ENCODE results near the gene CDH23. TPM values are rescaled to one million over a fixed set of nuclear protein-coding genes. Genes with fewer than 3 reads are reported as not detected.

The CDH23 gene
- total and polyA plus RNA-seq, 5 donors: 2.4 to 6.3 (median 5.2) TPM

GRCh38 chr10:71621231-71622153 lies 224.8 kb downstream of the CDH23 start:
- peak overlapping the region; percentile 13 for H3K27ac ChIP-seq (ENCODE audit: low read length)
- intact Hi-C loops (cut with DNase I): no loop called here
- ATAC-seq (peak; percentile 75), DNase-seq (peak in 2 of 3 donors; percentile 58 to 78)
- H3K9me3 ChIP-seq (ENCODE audit: control insufficient read depth, low read length): no peaks in the 10 kb centered on the region
- no peak overlapping the region for H3K4me3 ChIP-seq (ENCODE audit: low read length)
- H3K4me1 ChIP-seq (ENCODE audit: control insufficient read depth, insufficient read depth, low read length): peaks cover 16% of the 10 kb centered on the region
- 53% methylated on average over 12 of the region's 12 CpGs for WGBS
- no peaks in the 10 kb centered on the region for H3K27me3 ChIP-seq (ENCODE audit: control insufficient read depth, insufficient read depth)

GRCh38 chr10:71622154-71622526 lies 225.4 kb downstream of the CDH23 start:
- Histone ChIP-seq H3K27me3 (ENCODE audit: control insufficient read depth, insufficient read depth) (no peaks in the 10 kb centered on the region), H3K4me1 (ENCODE audit: control insufficient read depth, insufficient read depth, low read length) (peaks cover 16% of the 10 kb centered on the region), H3K4me3 (ENCODE audit: low read length) (no peak overlapping the region), H3K27ac (ENCODE audit: low read length) (no peak overlapping the region), H3K9me3 (ENCODE audit: control insufficient read depth, low read length) (no peaks in the 10 kb centered on the region)
- intact Hi-C loops (cut with DNase I): no loop called here
- ATAC-seq (peak; percentile 24 to 28), DNase-seq (no peak)
- WGBS: 67% methylated on average over 10 of the region's 10 CpGs

DNA sequence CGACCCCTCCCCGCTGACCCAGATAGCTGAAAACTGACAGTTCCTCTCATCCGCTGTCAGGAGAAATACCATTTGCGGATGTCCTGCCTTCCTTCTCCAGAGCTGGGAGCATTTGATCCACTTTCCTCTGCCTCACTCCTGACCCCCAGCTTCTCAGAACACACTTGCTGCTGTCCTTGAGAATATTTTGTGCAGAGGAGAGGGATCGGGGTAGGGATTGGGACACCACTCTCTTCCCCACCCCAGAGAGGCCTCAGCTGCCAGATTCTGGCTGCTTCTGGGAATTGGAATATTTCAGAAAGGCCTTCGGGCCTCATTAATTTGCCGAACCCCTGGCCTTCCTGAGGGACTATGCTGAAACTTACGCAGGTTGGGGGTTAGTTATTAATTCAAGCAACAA lies 225.9 kb downstream of the CDH23 start:
- 76% methylated on average over 8 of the region's 8 CpGs for WGBS
- intact Hi-C loops (cut with DNase I): no loop called here
- Histone ChIP-seq H3K4me3 (ENCODE audit: low read length) (no peak overlapping the region), H3K27me3 (ENCODE audit: control insufficient read depth, insufficient read depth) (no peaks in the 10 kb centered on the region), H3K9me3 (ENCODE audit: control insufficient read depth, low read length) (no peaks in the 10 kb centered on the region), H3K27ac (ENCODE audit: low read length) (no peak overlapping the region), H3K4me1 (ENCODE audit: control insufficient read depth, insufficient read depth, low read length) (peaks cover 16% of the 10 kb centered on the region)
- DNase-seq: no peak
- ATAC-seq: no peak

DNA sequence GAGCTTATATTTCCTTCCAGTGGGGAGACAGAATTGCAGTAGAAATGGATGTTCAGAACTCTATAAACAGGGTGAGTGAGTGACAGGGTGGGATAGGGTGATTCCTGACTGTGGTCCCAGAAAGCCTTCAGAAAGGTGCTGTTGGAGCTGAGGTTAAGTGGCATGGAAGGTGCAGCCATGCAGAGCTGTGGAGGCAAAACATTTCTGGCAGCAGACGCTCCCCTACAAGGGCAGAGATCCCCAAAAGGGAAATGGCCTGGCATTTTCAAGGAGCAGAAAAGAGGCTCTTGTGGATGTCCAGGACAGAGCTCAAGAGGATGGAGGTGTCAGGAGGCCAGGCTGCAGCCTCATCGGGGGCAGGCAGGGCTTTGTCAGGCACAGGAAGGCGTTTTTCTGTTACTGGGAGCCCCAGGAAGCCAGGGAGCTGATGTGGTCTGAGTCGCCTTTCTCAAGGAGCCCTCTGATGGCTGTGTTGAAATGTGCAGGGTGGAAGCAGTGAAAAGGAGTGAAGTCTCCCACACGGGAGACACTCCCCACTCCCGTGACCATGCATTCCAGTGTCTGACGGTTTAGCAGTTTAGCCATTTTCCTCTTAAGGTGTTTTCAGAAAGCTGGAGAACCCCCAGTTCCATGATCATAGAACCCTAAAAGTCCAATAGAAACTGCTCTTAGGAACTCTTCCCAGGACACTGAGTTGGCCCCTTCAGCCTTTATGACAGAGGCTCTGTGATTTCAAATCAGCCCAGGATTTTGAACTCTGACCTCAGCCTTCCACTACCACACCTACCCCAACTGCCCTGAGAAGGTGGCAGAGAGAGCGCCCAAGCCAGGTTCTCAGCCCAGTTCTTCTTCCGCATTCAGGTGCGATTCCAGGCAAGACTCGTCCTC lies 226.6 kb downstream of the CDH23 start:
- Histone ChIP-seq H3K4me3 (ENCODE audit: low read length) (no peak overlapping the region), H3K27me3 (ENCODE audit: control insufficient read depth, insufficient read depth) (no peaks in the 10 kb centered on the region), H3K27ac (ENCODE audit: low read length) (no peak overlapping the region), H3K9me3 (ENCODE audit: control insufficient read depth, low read length) (no peaks in the 10 kb centered on the region), H3K4me1 (ENCODE audit: control insufficient read depth, insufficient read depth, low read length) (peaks cover 16% of the 10 kb centered on the region)
- ATAC-seq: peak; percentile 42 to 63
- WGBS: 61% methylated on average over 11 of the region's 11 CpGs
- intact Hi-C loops (cut with DNase I): no loop called here
- DNase-seq: no peak

DNA sequence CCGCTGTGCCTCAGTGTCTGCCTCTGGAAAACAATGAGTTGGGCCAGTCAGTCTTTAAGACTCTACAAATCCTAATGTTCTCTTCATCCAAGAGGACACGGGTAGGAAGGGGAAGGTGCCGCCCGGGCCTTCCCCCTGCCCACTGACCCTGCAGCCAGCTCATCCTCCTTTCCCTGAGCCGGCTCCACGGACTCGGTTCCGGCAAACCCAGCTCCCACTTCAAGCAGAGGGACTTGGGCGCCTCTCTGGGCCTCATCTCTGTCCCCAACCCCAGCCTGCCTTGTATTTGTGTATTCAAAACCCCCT lies 227.2 kb downstream of the CDH23 start:
- WGBS: 90% methylated on average over 9 of the region's 9 CpGs
- intact Hi-C loops (cut with DNase I): no loop called here
- DNase-seq: no peak
- Histone ChIP-seq H3K27me3 (ENCODE audit: control insufficient read depth, insufficient read depth) (no peaks in the 10 kb centered on the region), H3K4me1 (ENCODE audit: control insufficient read depth, insufficient read depth, low read length) (peaks cover 16% of the 10 kb centered on the region), H3K4me3 (ENCODE audit: low read length) (no peak overlapping the region), H3K9me3 (ENCODE audit: control insufficient read depth, low read length) (no peaks in the 10 kb centered on the region), H3K27ac (ENCODE audit: low read length) (no peak overlapping the region)
- no peak for ATAC-seq

GRCh38 chr10:71625445-71626175 lies 228.9 kb downstream of the CDH23 start:
- intact Hi-C loops (cut with DNase I): no loop called here
- ATAC-seq (no peak), DNase-seq (no peak)
- H3K27me3 ChIP-seq (ENCODE audit: control insufficient read depth, insufficient read depth): no peaks in the 10 kb centered on the region
- no peaks in the 10 kb centered on the region for H3K9me3 ChIP-seq (ENCODE audit: control insufficient read depth, low read length)
- no peak overlapping the region for H3K4me3 ChIP-seq (ENCODE audit: low read length)
- 89% methylated on average over 11 of the region's 11 CpGs for WGBS
- H3K27ac ChIP-seq (ENCODE audit: low read length): no peak overlapping the region
- peaks cover 16% of the 10 kb centered on the region for H3K4me1 ChIP-seq (ENCODE audit: control insufficient read depth, insufficient read depth, low read length)

DNA sequence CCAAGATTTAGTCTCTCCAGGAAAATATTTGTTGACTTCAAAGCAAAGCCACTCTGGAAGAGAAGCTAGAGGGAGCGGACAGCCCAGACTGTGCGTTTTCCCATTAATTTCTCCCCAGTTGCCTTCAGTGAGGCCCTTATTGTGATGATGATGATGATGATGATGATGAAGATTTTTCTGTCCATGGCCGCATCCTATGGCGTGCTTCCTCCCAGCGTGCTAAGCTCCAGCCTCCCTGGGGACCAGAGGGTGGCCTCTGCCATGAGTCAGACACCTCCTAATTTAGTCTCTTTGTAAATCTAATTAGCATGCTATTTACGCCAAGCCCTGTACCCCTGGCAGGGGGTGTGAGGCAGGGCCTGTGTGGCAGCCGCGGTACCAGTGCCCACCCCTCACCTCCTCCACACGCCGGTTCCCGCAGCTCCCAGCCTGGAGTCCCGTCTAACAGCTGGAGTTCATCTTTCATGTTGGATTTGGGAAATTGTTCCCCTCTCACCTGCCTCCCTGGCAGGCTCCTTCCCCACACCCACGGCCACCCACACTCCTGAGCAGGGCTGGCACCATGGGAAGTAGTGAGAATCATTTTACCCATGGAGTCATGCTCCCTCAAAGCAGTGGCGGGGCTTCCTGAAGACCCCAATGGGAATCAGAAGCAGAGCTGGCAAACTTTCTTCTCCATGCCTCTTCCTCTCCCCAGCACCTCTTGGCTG lies 230.7 kb downstream of the CDH23 start:
- 67% methylated on average over 14 of the region's 14 CpGs for WGBS

DNA sequence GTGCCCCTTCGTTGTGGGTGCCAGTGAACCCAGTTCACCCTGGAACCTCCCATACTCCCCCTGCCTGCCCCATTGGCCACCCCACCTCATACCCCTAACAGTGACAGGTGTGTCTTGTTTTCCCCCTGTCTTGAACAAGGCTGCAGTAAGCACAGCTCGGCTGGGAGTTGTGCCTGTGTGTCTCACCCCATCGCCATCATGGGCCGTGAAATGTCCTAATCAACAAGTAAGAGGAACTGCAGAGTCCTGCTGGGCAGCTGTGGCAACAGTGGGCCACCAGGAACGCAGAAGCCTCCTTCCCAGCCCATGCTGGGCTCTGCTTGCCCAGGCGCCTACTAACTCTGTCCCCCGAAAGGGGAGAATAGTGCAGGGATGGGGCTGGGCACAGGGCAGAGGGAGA lies 231.2 kb downstream of the CDH23 start:
- DNase-seq: no peak
- Histone ChIP-seq H3K27ac (ENCODE audit: low read length) (no peak overlapping the region), H3K27me3 (ENCODE audit: control insufficient read depth, insufficient read depth) (no peaks in the 10 kb centered on the region), H3K4me3 (ENCODE audit: low read length) (no peak overlapping the region), H3K9me3 (ENCODE audit: control insufficient read depth, low read length) (no peaks in the 10 kb centered on the region), H3K4me1 (ENCODE audit: control insufficient read depth, insufficient read depth, low read length) (peaks cover 4% of the 10 kb centered on the region)
- intact Hi-C loops (cut with DNase I): no loop called here
- ATAC-seq: no peak
- WGBS: 73% methylated on average over 7 of the region's 7 CpGs

More for the DNA sequence above, 230.7 kb downstream of the CDH23 start:
- H3K27me3 ChIP-seq (ENCODE audit: control insufficient read depth, insufficient read depth): no peaks in the 10 kb centered on the region
- no peak overlapping the region for H3K4me3 ChIP-seq (ENCODE audit: low read length)
- ATAC-seq (no peak), DNase-seq (no peak)
- peaks cover 5% of the 10 kb centered on the region for H3K4me1 ChIP-seq (ENCODE audit: control insufficient read depth, insufficient read depth, low read length)
- no peaks in the 10 kb centered on the region for H3K9me3 ChIP-seq (ENCODE audit: control insufficient read depth, low read length)
- intact Hi-C loops (cut with DNase I): no loop called here
- H3K27ac ChIP-seq (ENCODE audit: low read length): no peak overlapping the region

GRCh38 chr10:71629131-71629530 lies 232.4 kb downstream of the CDH23 start:
- Histone ChIP-seq H3K9me3 (ENCODE audit: control insufficient read depth, low read length) (no peaks in the 10 kb centered on the region), H3K27ac (ENCODE audit: low read length) (no peak overlapping the region), H3K4me3 (ENCODE audit: low read length) (no peak overlapping the region), H3K27me3 (ENCODE audit: control insufficient read depth, insufficient read depth) (no peaks in the 10 kb centered on the region), H3K4me1 (ENCODE audit: control insufficient read depth, insufficient read depth, low read length) (no peaks in the 10 kb centered on the region)
- 77% methylated on average over 4 of the region's 4 CpGs for WGBS
- DNase-seq (no peak), ATAC-seq (no peak)
- intact Hi-C loops (cut with DNase I): no loop called here

- WGBS: 96% methylated on average over 5 of the region's 5 CpGs
- Histone ChIP-seq H3K27ac (ENCODE audit: low read length) (no peak overlapping the region), H3K9me3 (ENCODE audit: control insufficient read depth, low read length) (no peaks in the 10 kb centered on the region), H3K4me3 (ENCODE audit: low read length) (no peak overlapping the region), H3K4me1 (ENCODE audit: control insufficient read depth, insufficient read depth, low read length) (peaks cover 2% of the 10 kb centered on the region), H3K27me3 (ENCODE audit: control insufficient read depth, insufficient read depth) (no peaks in the 10 kb centered on the region)
- intact Hi-C loops (cut with DNase I): no loop called here
- ATAC-seq: no peak
- no peak for DNase-seq
Measured at GRCh38 chr10:71630168-71630567, 233.4 kb downstream of the CDH23 start.

Data from right cardiac atrium (tissue), 5 donors.